Activated gamma-delta T cell treated with Interleukin-2 at 50 U/mL for 16 hours (primary cell): ENCODE measurements around the gene KRTAP5-8.
"Not testable (repeated sequence)": the region's sequence is repeated elsewhere in the genome, so short reads cannot be mapped to it uniquely, and the experiment has no call there.

ENCODE experiments used
- DNase-seq: peaks from one replicate; pipeline ENCODE4 v3.0.0-alpha.2; 2020

The KRTAP5-8 gene

DNA sequence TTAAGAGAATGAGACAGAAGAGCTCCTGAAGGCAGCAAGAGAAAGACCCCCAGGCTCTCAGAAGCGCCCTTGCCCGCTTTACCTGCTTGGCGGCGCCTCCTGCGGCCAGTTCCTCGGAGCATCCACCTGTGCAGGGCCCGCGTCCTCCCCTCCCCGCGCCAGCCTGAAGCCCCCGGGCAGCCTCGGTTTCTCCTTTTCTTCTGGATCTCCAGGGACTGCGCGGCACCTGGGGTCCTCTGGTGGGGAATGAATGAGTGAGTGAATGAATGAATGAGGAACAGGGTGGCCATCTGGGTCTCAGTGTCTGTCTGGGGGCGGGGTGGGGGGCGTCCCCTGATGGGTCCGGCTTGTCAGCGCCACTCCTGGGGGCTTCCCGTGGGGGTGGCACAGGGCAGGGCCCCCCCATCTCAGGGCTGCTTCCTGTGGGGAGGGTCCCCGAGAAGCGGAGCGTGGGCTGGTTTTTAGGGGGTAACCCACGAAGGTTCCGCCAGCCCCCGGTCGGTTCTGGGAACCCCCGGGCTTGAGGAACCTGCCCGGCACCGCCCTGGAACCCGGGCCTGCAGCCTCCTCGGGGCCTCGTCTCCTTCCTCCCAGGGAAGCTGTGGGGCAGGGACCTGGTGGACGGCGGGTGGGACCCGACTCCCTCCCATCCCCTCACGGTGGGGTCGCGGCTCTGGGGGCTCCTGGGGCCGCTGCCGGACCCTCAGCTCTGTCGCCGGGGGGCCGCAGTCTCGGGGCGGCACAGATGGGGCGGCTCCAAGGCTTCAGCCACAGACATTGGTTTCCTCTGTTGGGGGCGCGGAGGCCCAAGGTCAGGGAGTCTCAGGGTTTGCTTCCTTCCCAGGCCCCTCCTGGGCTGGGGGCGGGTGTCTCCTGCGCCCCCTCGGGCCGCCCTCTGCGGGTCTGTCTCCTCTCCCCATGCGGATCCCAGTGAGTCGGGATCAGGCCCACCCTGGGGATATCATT lies 19.0 kb upstream of the KRTAP5-8 start:
- no peak for DNase-seq

DNA sequence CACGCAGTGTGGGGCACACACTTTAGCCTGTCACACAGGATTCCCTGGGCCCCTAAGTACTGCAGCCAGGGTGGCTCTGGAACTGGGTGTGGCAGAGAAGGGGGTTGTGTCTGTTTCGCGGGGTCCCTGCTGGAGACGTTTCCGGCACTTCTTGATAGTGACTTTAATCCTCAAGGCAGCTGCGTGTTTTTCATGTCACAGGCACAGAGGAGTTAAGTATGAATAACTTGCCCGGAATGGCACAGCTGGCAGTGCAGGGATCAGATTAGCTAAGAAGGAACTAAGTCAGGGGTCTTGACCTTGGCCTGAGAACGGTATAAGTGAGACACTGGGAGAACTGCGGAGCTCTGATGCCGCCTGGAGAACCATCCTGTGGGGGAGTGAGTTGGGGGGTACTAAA lies 18.3 kb upstream of the KRTAP5-8 start:
- no peak for DNase-seq

DNA sequence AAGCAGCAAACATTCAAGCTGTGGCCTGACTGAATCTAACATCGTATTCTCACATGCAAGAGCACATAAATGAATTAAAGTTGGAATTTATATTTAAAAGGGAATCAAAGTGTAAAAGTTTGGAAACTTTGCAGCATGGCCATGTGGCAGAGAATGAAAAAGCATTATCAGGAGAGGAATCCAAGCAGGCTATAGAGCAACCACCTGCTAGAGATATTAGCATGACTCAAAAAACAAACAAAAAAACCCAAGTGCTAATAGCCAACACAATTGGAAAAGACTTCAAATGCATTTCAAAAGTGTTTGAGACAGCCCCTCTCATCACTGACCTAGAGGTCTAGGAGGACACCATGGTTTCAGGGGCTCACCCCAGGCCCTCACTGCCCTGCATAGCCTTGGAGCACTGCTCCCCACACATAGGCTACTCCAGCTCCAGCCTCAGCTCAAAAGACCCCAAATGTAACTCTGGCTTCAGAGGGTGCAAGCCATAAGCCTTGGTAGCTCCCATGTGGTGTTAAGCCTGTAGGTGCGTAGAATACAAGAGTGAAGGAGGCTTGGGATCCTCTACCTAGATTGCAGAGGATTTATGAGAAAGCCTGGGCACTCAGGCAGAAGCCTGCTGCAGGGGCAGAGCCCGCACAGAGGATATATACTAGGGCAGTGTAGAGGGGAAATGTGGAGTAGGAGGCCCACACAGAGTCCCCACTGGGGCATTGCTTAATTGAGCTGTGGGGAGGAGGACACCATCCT lies 12.5 kb upstream of the KRTAP5-8 start:
- no peak for DNase-seq

DNA sequence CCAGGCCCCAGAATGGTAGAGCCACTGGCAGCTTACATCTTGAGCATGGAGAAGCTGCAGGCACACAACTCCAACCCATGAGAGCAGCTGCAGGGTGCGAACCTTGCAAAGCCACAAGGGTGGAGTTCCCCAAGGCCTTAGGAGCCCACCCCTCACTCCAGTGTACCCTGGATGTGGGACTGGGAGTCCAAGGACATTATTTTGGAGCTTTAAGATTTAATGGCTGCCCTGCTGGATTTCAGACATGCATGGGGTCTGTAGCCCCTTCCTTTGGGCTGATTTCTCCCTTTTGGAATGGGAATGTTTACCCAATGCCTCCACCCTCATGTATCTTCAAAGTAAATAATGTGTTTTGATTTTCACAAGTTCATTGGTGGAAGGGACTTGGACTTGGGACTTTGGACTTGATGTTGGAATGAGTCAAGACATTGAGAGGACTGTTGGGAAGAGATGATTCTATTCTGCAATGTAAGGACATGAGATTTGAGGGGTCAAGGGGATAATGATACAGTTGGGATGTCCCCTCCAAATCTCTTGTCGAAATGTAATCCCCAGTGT lies 11.8 kb upstream of the KRTAP5-8 start:
- no peak for DNase-seq

DNA sequence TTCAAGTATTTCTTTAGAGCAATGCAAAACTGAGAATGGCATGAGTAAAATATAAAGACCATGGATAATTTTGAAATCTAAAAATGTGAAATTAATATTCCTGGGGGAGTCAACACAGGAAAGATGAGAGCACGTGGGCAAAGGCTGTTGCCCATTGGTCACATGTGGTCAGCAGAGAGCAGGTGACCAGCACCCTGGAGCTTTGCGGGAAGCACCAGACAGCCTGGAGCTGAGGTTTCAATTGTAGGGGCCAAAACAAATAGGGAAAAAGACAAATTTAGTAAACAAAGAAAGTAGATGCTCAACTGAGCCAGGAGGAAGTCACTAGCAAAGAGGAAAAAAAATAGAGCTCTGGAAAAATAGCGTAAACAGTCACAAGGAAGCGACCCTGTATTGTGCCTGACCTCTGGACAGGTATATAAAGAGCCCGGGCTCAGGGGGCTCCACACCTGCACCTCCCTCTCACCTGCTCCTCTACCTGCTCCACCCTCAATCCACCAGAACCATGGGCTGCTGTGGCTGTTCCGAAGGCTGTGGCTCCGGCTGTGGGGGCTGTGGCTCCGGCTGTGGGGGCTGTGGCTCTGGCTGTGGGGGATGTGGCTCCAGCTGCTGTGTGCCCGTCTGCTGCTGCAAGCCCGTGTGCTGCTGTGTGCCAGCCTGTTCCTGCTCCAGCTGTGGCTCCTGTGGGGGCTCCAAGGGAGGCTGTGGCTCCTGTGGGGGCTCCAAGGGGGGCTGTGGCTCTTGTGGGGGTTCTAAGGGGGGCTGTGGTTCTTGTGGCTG lies 10.8 kb upstream of the KRTAP5-8 start, which contains the start of gene KRTAP5-7:
Gene KRTAP5-7 (plus strand): TSS at position 472 of the 780 bp plus-strand sequence. CDS start 34 bp downstream, at position 506.
- not testable (repeated sequence) for DNase-seq

DNA sequence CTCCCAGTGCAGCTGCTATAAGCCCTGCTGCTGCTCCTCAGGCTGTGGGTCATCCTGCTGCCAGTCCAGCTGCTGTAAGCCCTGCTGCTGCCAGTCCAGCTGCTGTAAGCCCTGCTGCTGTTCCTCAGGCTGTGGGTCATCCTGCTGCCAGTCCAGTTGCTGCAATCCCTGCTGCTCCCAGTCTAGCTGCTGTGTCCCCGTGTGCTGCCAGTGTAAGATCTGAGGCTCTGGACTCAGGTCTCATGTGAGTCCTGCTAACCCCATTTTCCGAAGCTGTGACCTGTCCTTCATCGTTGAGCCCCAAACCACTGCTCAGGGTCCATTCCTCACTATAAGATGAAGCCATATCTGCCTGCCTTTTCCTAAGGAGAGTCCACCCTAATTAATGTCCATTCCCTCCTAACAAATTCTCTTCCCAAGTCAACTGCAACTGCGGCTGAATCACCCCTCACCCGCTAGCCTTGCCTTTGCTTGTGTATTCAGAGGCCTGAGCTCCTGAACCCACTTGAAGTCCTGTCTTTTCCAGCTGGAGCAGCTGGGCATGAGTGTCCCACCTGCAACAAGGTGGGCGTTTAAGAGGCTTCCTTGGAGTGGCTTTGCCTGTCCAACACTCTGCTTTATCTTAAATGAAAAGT lies 10.1 kb upstream of the KRTAP5-8 start:
- DNase-seq: no peak

DNA sequence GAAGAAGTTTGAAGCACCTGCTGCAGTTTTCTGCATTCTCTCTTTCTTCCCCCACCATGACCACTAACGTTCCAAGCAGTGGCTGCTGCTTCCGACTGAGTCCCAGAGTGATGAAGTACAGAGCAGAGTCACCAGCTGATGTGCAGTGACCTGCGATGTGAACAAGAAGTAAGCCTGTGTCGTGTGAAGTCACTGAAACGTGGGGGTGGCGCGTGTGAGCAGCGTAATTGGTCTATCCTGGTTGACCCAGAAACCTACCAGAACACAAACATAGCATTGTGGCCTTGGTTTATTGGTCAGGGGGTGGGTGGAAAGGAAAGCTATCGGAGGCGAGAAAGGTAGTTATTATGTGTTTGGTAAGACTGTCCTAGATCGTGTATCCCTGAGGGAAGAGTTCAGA lies 7.2 kb upstream of the KRTAP5-8 start:
- no peak for DNase-seq

DNA sequence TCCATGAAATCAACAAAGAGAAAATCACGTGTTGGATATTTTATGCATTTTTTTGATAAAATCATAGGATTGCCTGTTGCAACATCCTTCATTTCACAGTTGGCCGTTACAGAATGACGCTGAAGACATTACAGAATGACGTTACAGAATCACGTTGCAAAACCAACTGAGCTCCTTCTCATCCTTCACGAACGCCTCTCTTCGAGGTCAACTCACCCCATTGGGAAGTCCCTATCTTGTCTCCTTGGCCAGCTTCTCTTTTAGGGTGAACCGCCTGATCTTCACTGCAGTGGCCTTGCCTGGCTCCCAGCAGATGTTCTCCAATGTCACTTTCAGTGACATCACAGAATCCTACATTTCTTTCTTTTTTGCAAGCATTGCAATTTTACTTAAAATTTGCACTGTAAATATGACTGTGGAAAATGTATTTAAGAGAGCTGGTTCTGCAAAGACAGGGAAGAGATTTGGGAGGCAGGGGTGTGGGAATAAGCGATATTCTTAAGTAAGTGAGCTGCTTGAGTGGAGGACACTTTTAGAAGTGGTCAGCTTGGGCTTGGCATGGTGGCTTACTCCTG lies 5.7 kb upstream of the KRTAP5-8 start:
- no peak for DNase-seq

DNA sequence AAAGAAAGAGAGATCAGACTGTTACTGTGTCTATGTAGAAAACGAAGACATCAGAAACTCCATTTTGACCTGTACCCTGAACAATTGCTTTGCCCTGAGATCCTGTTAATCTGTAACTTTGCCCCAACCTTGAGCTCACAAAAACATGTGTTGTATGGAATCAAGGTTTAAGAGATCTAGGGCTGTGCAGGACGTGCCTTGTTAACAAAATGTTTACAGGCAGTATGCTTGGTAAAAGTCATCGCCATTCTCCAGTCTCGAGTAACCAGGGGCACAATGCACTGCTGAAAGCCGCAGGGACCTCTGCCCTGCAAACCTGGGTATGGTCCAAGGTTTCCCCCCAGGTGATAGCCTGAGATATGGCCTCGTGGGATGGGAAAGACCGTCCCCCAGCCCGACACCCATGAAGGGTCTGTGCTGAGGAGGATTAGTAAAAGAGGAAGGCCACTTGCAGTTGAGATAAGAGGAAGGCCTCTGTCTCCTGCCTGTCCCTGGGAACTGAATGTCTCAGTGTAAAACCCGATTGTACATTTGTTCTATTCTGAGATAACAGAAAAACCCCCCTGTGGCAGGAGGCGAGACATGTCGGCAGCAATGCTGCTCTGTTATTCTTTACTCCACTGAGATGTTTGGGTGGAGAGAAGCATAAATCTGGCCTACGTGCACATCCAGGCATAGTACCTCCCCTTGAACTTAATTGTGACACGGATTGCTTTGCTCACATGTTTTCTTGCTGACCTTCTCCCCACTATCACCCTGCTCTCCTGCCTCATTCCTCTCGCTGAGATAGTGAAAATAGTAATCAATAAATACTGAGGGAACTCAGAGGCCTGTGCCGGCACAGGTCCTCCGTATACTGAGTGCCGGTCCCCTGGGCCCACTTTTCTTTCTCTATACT lies 2.9 kb upstream of the KRTAP5-8 start:
- DNase-seq: not testable (repeated sequence)

DNA sequence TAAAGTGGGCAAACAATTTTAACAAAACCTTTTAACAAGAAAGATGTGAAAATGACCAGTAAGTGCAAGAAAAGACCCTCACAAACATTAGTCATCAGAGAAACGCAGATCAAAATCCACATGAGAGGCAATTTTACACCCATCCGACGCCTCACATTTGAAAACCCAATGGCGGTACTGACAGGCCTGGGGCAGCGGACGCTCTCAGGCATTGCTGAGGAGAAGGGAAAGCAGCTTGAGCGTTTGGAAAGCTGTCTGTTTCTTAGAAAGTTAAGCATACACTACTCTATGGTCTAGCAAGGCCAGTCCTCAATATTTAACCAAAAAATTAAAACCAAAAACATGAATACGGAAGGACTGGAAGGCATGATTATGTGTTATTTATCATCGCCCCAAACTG lies 2.0 kb upstream of the KRTAP5-8 start:
- no peak for DNase-seq

DNA sequence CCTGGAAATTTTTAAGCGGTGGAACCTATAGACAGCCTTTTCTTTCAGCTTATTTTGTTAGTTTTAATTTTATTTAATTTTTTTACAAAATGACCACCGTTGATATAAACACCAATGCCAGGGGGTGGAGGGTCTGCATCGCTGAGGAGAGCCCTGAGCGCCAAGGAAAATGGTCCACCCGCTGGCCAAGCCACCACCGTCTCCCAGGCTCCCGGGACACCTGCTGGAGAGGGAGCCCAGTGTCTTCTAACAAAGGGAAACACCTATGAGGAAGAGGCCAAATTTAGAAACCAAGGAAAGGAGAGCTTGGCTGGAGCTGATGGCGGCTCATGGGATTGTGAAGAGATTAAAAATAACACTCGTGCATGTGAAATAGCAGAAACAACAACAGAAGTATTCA lies 288 bp upstream of the KRTAP5-8 start:
- no peak for DNase-seq

DNA sequence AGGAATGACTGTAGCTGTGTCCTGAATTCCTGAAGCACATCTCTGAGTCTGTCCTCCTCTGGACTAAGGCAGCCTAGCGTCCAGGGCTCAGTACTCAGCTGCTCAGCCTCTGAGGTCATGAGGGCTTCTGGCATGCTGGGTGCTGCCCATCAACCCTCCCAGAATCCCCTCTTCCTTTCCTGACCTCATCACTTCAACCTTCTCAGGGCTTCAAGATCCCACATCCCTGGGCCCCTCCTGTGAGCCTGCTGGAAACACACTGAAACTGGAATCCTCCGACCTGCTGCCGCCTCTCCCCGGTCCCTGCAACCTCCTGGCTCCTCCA lies 803 bp downstream of the KRTAP5-8 start:
- no peak for DNase-seq

DNA sequence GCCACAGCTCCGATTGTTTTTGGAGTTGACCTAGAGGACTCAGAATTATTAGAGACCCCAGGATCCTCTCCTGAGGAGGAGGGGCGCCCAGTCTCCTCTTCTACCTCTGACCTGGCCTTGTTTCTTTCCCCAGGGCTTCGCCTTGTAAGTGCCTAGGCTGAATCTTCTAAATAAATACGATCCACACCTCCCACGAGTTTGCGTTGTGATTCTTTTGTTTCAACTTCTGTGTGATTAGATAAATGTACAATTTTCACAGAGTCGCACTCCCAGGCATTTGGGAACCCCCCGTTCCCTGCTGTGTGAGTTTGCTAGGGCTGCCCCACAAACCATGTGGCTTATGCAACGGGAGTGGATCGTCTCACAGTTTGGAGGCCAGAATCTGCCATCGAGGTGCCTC lies 1.2 kb downstream of the KRTAP5-8 start:
- DNase-seq: no peak

DNA sequence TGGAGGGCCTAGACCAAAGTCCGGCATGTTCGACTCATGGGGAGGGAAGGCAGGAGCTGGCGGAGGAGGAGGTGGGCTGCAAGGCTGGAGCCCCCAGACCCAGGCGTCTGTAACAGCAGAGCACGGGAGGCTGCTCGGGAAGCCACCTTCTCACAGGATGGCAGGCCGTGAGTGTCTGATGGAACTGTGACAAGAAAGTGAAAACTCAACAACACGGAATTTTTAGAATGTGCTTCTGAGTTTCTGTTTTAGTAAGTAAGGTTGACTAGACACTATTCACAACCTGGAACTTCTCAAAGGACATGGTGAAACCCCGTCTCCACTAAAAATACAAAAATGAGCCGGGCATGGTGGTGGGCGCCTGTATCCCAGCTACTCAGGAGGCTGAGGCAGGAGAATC lies 2.1 kb downstream of the KRTAP5-8 start:
- DNase-seq: not testable (repeated sequence)

DNA sequence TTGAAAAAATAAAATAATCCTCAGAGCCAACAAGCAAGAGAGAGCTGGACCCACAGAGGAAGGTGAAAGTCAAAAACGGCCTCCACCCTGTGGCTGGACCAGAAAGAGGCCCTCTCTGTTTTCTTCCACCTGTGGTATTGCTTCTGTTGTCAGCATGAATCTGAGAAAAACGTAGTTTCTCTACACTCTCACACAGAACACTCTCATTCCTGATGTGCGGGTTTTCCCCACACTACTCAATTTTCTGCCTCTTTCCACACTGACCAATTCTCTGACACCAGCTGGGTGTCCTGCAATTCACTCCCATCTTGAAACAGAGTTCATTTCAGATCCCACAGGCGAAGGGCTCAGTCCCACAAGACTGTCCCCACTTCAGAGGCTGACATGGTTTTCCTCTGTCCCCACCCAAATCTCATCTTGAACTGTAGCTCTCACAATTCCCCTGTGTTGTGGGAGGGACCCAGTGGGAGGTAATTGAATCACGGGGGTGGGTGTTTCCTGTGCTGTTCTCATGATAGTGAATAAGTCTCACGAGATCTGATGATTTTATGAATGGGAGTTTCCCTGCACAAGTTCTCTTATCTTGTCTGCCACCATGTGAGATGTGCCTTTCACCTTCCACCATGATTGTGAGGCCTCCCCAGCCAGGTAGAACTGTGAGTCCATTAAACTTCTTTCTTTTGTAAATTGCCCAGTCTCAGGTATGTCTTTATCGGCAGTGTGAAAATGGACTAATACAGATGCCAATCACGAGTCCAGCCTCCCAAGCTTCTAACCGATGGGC lies 2.9 kb downstream of the KRTAP5-8 start:
- not testable (repeated sequence) for DNase-seq

DNA sequence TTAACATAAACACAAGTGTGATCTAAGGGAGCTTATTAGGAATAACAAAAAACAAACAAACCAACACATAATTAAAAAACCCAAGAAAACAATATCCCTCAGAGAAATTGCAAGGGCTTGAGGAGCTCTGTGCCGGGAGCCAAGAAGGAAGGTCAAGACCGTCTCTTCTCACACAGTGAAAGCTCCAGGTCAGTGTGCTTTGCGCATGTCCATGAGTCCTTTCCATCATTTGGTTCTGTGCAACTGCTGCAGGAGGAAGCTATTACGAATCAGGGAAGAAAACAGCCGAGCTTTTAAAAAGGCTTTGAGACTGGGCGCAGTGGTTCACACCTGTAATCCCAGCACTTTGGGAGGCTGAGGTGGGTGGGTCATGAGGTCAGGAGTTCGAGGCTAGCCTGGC lies 4.6 kb downstream of the KRTAP5-8 start:
- no peak for DNase-seq

DNA sequence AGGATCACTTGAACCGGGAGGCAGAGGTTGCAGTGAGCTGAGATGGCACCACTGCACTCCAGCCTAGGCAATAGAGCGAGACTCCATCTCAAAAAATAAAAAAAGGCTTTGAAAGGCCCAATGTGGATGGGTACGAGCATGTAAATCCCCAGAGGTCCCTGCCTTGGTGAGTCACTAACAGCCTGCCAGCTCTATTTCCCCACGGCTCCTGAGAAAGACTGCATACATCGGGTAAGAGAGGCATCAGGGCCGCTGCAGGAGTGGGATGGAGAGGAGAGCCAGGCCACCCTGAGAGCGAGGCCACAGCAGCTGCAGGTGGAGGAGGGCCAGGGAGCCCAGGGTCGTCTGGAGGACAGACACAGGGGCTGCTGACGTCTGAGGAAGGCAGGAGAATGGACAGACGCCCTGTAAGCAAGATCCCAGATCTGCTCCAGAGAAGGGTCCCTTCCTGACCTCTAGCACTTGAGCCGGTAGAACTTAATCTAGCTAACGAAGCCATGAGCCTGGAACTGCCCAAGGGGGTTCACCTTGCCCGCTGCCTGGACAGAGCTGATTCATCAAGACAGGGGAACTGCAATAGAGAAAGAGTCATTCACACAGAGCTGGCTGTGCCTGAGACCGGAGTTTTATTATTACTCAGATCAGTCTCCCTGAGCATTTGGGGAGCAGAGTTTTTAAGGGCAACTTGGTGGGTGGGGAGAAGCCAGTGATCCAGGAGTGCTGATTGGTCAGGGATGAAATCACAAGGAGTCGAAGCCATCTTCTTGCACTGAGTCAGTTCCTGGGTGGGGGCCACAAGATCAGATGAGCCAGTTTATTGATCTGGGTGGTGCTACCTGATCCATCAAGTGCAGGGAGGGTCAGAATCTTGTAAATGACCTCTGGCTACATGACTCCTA lies 5.3 kb downstream of the KRTAP5-8 start:
- no peak for DNase-seq

DNA sequence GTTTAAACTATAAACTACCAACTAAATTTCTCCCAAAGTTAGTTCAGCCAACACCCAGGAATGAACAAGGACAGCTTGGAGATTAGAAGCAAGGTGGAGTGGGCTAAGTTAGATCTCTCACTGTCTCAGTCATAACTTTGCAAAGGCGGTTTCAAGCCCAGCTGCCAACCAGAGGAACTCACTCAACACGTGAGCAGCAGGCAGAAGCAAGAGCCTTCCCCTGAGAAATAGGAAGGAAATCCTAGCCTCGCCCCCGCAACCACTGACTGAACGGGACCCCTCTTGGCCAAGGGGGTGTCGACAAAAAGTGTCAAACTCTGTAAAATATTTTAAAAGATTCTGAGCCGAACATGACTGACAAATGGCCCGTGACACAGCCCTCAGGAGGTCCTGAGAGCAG lies 6.0 kb downstream of the KRTAP5-8 start:
- no peak for DNase-seq
